Hepatocyte (in vitro differentiated cells): ENCODE data around the gene DGKA.

Experiments used
- CTCF ChIP-seq: fragments of 200-600 bp; sonication (generic); IDR thresholded peaks from 2 replicates; pipeline ENCODE4 v1.5.1; 2016; ENCODE audit warnings: antibody characterized with exemption, mild to moderate bottlenecking; ENCODE audit not compliant: poor library complexity
- EZH2 ChIP-seq: fragments of 200-600 bp; sonication (generic); IDR thresholded peaks from 2 replicates; pipeline ENCODE4 v1.6.1; 2016; ENCODE audit warnings: antibody characterized with exemption, mild to moderate bottlenecking, borderline replicate concordance

GRCh38 chr12:55965941-55966407 lies 35.0 kb downstream of the DGKA start, which contains the start of gene PMEL:
- TF ChIP-seq CTCF, result no peak
- TF ChIP-seq EZH2, result no peak
